ENCODE data around the gene PTGIS.

DNA sequence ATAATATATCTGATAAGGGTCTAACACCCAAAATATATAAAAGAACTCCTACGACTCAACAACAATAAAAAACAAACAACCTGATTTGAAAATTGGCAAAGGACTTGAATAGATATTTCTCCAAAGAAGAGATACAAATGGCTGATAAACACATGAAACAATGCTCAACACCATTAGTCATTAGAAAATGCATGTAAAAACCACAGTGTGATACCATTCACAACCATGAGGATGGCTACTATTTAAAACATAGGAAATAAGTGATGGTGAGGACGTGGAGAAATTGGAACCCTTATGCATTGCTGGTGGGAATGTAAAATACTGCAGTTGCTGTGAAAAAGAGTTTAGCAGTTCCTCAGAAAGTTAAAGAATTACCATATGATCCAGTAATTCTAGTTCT is 41.4 kb downstream of the PTGIS start:
- no peak for TF ChIP-seq POLR2A (IDR thresholded peaks at IDR 0.05)
- TF ChIP-seq, protein P1, sequence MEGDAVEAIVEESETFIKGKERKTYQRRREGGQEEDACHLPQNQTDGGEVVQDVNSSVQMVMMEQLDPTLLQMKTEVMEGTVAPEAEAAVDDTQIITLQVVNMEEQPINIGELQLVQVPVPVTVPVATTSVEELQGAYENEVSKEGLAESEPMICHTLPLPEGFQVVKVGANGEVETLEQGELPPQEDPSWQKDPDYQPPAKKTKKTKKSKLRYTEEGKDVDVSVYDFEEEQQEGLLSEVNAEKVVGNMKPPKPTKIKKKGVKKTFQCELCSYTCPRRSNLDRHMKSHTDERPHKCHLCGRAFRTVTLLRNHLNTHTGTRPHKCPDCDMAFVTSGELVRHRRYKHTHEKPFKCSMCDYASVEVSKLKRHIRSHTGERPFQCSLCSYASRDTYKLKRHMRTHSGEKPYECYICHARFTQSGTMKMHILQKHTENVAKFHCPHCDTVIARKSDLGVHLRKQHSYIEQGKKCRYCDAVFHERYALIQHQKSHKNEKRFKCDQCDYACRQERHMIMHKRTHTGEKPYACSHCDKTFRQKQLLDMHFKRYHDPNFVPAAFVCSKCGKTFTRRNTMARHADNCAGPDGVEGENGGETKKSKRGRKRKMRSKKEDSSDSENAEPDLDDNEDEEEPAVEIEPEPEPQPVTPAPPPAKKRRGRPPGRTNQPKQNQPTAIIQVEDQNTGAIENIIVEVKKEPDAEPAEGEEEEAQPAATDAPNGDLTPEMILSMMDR (IDR thresholded peaks at IDR 0.05) = no peak
- TF ChIP-seq POLR2AphosphoS5 (IDR thresholded peaks at IDR 0.05) = no peak
